ENCODE data around the gene BCDIN3D. TPM values are rescaled to one million over a fixed set of nuclear protein-coding genes. Genes with fewer than 3 reads are reported as not detected.

The BCDIN3D gene
- total and polyA plus RNA-seq, 2 of the 8 experiments (the other 6 are each of a cell fraction or from before 2014, with no cell fraction given) = 1.6 to 2.4 TPM

DNA sequence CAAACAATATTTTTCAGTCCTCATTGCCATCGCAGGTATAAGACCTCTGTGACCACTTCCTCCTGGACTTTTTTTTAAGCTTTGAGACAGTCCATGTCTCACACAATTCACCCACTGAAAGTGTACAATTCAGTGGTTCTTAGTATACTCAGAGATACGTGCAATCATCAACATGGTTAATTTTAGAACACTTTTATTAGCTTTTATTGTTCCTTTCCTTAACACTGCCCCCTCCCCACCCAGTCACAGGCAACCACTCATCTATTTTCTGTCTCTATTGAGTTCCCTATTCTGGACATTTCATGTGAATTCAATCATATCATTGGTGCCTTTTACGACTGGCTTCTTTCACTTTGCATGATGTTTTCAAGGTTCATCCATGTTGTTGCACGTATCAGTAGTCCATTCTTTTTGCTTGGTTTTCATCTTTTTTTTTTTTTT is 30.9 kb downstream of the BCDIN3D start (continued):
- TF ChIP-seq NRF1 (IDR thresholded peaks at IDR 0.05; ENCODE audit: low read depth, low read length) = no peak
- TF ChIP-seq RNF2 (IDR thresholded peaks at IDR 0.05; ENCODE audit: borderline replicate concordance, low read depth, low read length, missing control alignments, poor library complexity, severe bottlenecking) = no peak
- no peak for TF ChIP-seq SIX5 (IDR thresholded peaks at IDR 0.05; ENCODE audit: low read depth, low read length)
- TF ChIP-seq GABPA (IDR thresholded peaks at IDR 0.05; ENCODE audit: borderline replicate concordance, insufficient read depth, low read length) = no peak
- TF ChIP-seq TEAD4 (IDR thresholded peaks at IDR 0.05; ENCODE audit: low read depth, low read length) = no peak
- TF ChIP-seq RFX5 (IDR thresholded peaks at IDR 0.05; ENCODE audit: borderline replicate concordance, low read depth, low read length) = no peak
- no peak for TF ChIP-seq CEBPB (IDR thresholded peaks at IDR 0.05; ENCODE audit: low read depth, low read length)
- TF ChIP-seq KDM1A (IDR thresholded peaks at IDR 0.05; ENCODE audit: borderline replicate concordance, low read length) = no peak

Measured in H1 (cell line).